Activated naive CD8-positive, alpha-beta T cell treated with anti-CD3 and anti-CD28 coated beads, Interleukin-2, amount 50 U/mL, for 16 hours (primary cell): Measurements from ENCODE around the gene FBLL1.
"Not testable (repeated sequence)": the region's sequence is repeated elsewhere in the genome, so short reads cannot be mapped to it uniquely, and the experiment has no call there.

Experiments
- DNase-seq: peaks from one replicate; pipeline ENCODE4 v3.0.0-alpha.2; 2020; ENCODE audit warnings: low read depth, low spot score

The FBLL1 gene

DNA sequence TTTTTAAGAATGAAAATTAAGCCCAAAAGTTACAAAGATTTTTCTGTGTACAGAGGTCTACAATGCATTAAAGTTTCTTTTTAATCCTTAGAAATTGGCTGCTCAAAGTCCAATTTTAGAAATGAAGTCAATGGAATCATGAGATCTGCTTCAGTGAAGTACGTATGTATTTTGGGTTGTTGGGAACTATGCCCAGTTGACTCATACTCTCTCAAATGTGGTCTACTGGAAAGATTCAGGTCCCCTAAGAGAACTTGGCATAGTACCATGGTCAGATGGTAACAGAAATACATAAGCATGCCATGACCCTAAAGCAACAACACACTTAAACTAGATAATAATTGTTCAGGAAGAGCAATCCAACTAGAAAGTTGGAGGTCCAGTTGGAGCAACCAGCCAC, 23.0 kb downstream of the FBLL1 start:
- DNase-seq = no peak

DNA sequence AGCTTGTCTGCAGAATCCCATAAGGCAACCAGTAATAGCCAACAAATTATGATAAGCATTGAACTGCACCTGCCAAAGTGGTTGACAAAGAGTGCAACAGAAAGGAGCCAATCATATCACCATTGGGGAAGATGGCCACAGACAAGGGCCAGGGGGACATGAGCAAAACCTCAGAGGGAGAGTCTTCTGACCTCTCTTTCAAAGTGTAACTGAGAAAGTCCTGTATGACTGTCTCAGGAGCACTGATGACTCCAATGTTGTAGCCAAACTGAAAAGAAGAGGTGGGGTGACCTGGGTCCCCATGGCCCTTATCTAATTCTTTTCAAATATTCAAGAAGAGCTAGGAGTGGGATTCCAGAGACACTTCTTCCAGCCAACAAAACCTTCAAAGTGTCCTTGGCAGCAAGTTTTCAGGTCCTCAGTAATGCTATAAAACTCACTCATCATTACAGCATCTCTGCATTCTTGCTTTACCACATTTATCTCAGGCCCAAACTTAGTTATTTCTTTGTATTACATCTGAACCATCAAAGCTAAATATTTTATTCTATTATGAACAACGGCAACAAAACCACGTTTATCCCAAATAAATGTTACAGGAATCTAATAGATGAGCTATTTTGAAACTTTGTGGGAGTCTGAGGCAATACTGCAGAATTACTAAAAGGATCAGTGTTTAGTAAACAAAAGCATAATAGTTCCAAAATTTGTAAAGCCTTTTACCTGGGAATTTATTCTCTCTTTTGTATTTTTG, 24.4 kb downstream of the FBLL1 start:
- DNase-seq = no peak

DNA sequence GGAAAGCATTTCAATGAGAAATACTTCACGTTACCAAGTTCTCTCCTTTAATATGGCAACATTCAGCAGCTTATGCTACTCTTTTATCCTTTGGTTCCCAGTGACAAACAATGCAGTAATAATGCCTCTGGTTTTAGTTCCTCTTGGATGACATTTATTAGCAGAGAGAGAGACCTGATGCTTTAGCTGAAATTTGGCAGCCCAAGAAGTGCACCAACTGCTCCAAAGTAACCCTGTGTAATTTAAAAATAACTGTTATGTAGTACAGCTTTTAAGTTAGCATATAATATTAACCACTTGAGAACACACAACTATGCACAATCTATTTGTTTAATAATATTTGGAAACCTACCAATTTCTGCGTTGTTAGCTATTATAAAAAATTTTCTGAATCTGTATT, 28.3 kb downstream of the FBLL1 start:
- DNase-seq = no peak

DNA sequence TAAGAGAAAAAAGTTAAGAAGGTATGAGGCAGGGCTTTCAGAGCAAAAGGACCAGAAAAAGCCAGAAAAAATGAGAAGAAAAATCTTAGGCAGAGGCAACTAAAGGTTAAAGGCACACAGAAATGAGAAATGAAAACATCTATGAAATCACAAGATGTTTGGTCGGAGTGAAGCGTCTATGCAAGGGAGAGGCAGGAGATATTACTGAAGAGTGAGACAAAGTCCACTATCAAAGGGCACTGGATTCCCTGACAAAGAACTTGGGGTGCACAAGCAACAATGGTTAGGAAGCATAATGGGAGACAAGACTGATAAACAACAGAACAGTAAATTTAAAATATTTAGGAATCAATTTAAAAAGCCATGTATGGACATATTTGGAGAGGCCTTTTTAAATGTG, 33.2 kb downstream of the FBLL1 start:
- no peak for DNase-seq

DNA sequence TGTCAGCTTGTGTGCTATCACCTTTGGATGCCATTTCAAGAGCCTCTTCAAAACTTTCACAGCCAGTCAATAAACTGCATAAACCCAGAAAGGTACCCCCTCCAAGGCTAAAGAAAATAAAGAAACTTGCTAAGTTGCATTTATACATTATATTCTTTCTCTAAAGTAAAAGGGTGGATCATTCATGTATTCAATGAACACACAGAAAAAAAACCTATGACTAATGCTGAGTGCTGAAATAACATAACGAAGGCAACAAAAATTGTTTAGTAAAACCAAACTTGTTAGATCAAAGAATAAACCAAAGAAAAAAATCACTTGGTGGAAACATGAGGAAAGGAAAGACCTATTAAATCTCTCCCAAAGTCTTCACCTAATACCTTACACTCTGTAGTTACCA, 34.9 kb downstream of the FBLL1 start:
- no peak for DNase-seq

DNA sequence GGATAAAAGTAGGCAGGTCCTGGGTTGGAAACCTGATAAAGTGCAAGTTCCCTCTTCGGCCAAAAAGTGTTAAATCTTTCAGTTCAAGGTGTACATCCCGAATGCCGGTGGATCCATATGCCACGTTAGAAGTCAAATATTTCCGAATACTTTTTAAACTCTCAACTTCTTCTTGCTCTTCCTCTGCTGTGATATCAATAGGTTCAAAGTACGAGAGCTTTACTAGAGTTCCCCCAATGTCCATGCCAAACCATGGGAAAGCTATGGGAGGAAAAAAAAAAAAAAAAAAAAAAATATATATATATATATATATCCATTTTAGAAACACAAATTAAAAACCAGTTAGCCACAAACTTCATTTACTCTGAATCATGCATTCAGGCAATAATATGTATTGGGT, 39.6 kb downstream of the FBLL1 start:
- no peak for DNase-seq

DNA sequence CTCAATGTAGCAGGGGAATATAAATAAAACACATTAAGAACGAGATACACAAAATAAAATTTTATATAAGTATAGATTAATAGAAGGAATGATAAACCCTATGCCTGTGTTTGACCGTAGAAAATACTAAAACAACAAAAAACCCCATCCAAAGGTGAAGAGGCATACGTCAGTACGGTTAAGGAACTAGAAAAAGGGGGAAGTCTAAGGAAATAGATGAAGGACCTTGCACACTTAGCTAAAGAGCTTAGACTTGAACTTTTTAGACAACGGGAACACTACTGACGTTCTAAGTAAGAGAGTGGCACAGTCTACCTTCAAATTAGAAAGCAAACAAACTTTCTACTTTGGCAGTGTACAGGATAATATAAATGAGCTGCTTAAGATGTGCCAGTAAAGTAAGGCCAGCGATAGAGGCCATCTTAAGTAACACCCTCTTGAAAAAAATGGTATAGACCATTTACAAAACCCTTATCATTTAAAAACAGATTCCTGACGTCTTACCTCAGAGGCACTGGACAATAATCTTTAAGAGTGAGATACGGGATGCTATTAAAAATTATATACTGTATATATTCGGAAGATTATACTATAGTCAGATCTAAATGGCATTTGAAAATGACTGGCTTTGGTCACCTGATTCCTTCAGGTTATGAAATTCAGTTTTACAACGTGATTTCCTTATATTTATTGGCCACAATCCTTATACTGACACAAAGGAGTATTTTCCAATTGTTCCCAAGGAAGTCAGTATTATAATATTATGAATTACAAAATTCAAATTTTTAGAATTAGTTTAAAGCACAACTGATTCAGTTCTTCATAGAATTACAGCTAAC, 41.6 kb downstream of the FBLL1 start:
- no peak for DNase-seq

DNA sequence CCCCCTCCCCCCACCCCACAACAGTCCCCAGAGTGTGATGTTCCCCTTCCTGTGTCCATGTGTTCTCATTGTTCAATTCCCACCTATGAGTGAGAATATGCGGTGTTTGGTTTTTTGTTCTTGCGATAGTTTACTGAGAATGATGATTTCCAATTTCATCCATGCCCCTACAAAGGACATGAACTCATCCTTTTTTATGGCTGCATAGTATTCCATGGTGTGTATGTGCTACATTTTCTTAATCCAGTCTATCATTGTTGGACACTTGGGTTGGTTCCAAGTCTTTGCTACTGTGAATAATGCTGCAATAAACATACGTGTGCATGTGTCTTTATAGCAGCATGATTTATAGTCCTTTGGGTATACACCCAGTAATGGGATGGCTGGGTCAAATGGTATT, 44.6 kb downstream of the FBLL1 start:
- not testable (repeated sequence) for DNase-seq

DNA sequence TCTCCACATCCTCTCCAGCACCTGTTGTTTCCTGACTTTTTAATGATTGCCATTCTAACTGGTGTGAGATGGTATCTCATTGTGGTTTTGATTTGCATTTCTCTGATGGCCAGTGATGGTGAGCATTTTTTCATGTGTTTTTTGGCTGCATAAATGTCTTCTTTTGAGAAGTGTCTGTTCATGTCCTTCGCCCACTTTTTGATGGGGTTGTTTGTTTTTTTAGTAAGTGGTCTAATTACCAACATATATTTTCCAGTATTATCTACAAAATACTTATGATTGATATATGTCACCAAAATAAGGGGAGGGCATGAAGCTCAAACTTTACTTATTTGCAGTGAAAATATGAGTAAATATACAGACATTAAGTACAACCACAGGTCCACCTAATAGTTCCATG, 45.1 kb downstream of the FBLL1 start:
- not testable (repeated sequence) for DNase-seq

DNA sequence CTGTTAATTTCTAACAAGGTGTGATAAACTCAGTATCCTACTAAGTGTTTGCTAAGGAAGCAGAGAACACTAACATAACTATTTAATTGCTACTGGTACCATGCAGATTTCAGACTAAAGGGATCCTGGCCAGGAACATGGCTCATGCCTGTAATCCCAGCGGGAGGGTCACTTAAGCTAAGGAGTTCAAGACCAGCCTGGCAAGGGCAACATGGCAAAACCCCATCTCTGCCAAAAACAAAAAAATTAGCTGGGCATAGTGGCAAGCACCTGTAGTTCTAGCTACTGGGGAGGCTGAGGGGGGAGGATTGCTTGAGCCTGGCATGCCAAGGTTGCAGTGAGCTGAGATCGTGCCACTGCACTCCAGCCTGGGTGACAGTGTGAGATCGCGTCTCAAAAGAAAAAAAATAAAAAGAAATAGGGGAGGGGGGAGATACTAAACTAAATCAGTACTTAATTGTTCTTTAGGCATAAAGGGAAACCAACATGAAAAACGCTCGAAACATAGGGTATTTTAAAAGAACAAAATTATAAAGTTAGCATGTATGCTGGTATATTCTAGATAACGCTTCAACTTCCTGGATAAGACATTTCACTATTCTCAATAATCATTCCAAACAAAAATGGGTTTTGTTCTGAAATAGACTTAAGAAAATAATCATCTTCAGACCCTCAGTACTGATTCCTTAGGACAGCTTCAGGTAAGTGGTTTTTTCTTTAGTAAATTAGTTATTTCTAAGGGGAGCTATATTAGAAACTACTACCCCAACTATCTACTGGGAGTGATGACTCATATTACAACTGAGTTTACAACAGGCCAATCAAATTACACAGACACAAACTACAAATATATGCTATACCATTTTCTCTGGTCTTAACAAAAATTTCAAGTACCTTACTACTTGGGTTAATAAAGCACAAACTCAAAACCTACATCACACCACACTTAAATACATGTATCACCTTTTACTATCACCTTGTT, 46.6 kb downstream of the FBLL1 start:
- DNase-seq = no peak

DNA sequence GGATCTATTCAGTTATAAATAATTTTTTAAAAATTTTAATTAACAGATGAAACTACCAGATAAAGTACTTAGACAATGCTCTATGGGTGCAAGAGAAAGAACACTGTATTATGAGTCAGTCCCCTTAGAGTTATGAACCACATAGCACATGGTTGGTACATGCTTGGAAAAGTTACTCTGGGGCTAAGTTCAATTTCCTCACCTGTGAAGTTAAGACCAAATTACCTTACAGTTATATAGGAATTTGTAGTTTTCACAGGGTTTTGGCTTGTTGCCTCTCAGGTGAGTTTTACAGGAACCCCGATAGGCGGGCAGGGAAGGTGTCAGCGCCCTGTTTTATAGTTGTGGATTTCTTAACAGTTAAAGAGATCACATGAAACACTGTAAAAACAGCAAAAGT, 48.9 kb downstream of the FBLL1 start:
- DNase-seq = no peak

DNA sequence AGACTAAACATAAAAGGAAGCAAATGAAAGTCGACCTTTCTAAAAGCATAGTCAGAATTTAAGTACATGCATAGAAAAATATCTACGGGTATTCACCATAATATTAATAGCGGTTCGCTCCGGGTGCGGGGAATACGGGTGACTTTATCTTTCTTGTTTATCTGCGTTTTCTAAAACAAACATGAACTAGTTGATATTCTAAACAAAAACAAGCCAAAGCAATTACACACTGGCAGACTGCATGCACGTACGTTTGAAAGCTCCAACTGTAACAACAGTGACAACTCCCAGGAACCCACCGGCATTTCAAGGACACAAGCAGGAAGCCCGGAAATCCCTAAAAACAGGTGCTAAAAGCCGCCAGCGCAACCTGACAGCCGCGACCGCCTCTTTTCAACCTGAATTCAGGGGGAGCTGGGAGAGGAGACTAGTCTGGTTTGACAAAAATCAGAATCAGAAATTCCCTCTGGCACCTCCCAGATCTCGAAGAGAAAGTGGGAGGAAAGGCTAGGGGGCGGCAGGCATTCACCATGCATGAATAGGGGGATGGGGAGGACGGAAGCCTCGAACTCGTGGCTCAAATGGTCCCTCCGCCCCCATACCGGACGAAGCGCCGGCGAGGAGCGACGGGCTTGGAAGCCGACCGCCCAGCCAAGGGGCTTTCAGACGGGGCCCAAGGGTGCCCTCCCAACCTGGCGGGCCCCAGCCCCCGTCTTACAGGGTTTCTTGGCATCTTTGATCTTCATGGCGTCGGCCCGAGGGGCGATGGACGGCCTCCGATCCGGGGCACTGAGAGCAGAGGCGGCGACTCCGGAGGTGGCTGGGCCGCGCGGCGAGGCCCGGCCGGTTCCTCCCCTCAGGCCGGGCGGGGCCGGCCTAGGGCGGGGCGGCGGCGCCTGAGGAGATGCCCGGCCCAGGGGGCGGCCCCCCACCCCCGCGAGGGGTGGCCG, 49.7 kb downstream of the FBLL1 start, which contains the start of gene PANK3:
Gene PANK3 (minus strand): TSS at position 831 of the 950 bp plus-strand sequence. CDS start 85 bp downstream, at position 746.
- DNase-seq = no peak

DNA sequence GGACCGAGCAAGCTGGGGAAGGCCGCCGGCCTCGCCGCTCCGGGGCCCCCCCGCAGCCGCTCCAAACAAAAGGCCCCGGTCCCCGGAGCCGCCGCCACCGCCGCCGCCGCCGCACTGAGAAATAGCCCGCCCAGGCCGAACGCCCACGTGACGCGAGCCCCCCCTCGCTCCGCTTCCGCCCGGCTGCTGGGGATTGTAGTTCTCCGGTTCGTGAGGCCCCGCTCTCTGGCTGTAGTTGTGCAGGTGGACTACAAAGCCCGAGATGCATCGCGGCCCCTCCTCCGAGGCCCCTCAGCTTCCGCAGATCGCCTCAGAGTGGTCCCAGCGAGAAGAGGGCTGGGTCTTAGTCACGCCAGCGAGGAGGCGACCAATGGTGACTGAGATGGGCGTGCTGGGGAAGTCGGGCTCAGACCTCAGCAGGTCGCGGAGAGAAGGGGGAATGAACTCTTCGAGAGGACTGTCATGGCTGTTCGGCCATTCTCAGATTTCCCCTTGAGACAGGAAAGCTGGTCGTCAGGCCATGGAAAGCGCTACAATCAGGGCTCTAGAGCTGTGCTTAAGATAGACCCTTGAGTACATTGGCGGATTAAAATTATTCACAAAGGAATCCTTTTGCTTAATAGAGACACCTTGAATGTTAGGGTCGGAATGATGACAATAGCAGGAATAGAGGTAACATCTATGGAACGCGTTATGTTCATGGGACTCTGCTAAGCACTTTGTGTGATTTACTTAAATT, 50.6 kb downstream of the FBLL1 start:
- DNase-seq = peak; percentile 94

DNA sequence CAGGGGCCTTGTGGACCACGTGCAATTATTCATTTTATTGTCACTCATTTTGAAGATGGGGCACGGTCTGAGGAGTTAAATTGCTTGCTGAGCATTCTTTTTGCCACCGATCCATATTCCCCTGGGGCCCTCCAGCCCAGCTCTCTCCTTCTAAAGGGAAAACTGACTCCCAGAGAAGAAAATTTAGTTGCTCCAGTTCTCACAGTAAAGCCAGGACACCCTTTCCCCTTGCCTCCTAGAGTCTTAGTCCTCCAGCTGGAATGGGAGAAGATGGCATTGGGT, 51.1 kb downstream of the FBLL1 start:
- DNase-seq = no peak
